Ecto neural progenitor cell (in vitro differentiated cells): Measurements from ENCODE around the gene AP2A2.
"Not testable (repeated sequence)": the region's sequence is repeated elsewhere in the genome, so short reads cannot be mapped to it uniquely, and the experiment has no call there.

Experiments used
- DNase-seq: peaks from one replicate; pipeline ENCODE4 v3.0.0-alpha.2; 2018; ENCODE audit warnings: low spot score

AP2A2 gene

DNA sequence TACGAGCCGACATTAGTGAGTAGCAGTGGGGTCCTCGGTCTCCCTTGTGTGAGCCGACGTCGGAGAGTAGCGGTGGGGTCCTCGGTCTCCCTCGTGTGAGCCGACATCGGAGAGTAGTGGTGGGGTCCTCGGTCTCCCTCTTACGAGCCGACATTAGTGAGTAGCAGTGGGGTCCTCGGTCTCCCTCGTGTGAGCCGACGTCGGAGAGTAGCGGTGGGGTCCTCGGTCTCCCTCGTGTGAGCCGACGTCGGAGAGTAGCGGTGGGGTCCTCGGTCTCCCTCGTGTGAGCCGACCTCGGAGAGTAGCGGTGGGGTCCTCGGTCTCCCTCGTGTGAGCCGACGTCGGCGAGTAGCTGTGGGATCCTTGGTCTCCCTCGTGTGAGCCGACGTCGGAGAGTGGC, 49.7 kb downstream of the AP2A2 start:
- DNase-seq: not testable (repeated sequence)

DNA sequence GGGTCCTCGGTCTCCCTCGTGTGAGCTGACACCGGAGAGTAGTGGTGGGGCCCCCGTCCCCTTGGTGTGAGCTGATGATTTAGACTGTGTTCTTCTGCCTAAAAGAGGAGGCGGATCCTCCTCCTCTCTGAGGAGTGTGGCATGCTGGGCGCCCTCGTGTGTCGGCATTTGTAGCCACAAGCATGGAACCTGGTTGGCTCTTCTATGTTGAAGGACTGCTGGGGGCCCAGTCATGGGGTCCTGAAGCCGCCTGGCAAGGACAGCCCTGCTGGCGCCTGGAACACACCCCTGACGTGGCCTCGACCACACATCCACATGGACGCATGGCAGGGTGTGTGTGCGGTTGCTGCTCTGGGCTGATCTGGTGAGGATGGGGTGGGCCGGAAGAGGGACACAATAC, 50.2 kb downstream of the AP2A2 start:
- peak; percentile 64 for DNase-seq

DNA sequence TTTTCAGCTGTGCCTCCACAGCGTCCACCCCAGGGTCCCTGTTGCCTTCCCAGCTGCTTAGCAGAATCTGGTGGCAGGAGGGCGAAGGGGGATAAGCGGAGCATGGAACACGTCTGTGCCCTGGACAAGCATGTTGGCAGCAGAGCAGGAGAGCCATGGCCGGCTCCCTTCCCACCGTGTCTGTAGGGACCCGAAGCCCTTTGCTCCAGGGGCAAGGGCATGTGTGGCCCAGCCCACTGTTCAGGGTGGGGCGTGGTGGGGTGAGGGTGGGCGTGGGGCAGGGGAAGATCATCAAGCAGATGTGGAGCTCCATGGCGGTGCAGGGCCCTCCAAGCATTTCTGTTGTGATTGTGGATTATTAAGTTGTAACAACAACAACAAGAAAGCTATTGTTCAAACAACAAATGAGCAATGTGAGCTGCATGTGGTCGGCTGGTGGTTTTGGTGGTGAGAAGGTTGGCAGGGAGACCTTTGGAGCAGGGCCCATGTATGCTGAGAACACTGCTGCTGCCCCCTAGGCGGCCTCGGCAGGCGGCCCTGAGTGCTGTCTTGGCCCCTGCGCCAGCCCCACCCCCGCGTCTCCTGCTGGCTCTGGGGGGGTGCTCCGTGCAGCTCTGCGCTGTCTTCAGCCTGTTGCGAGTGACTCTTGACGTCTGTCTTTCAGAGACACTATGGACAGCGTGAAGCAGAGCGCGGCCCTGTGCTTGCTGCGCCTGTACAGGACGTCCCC, 50.9 kb downstream of the AP2A2 start:
- DNase-seq: no peak

DNA sequence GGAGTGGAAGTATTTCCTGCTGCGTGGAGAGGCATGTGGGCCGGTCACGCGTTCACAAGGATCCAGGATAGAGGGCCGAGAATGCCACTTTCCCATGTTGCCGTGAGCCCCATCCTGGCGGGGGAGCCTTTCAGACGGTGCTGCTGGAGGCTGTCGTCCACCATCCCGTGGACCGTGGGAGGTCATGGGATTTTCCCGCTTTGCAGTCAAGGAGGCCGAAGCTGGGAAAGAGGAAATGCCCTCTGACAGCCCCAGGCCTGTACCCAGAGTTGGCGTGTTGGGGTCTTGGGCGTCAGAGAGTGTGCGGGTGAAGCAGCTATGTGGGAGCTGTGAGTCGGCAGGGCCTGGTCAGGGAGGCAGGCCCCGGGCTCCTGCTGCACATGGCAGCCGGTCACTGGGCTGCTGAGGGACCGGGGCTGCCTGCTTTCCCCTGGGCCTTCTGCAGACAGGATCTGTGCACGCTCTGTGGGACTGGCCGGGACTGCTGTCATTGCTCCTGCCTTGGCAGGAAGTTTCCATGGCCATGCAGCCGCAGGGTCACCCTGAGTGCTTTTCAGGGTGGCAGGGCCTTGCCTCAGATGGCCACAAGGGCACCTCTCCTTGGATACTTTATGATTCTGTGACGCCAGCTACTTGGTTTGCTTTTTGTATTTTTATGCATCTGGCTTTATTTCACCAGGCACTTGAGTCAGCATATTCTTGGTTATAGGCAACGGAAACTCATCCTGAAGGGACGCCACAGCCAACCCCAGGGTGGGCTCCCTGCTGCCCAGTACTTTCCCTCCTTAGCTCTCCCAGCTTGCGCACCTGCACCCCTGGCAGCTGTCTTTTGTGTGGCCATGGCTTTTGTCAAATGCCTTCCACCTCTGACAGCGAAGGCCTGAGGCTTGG, 52.4 kb downstream of the AP2A2 start:
- DNase-seq: no peak

DNA sequence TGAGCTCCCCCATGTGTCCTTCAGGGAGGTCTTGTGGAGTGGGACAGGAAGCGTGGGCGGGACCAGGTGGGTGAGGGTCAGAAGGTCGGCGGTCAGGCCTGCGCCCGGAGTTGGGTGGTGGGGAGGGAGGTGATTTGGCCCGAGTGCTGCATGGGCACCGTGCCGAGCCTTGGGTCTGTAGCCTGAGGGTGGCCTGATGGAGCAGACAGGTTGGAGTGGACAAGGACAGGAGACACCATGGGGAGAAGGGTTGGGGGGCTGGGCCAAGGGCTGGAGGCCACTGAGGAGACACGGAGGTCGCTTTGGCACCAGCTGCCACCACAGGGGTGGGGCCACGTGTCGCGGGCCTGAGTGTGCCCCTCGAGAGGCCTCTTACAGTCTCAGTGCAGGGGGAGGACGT, 53.1 kb downstream of the AP2A2 start:
- DNase-seq: no peak

DNA sequence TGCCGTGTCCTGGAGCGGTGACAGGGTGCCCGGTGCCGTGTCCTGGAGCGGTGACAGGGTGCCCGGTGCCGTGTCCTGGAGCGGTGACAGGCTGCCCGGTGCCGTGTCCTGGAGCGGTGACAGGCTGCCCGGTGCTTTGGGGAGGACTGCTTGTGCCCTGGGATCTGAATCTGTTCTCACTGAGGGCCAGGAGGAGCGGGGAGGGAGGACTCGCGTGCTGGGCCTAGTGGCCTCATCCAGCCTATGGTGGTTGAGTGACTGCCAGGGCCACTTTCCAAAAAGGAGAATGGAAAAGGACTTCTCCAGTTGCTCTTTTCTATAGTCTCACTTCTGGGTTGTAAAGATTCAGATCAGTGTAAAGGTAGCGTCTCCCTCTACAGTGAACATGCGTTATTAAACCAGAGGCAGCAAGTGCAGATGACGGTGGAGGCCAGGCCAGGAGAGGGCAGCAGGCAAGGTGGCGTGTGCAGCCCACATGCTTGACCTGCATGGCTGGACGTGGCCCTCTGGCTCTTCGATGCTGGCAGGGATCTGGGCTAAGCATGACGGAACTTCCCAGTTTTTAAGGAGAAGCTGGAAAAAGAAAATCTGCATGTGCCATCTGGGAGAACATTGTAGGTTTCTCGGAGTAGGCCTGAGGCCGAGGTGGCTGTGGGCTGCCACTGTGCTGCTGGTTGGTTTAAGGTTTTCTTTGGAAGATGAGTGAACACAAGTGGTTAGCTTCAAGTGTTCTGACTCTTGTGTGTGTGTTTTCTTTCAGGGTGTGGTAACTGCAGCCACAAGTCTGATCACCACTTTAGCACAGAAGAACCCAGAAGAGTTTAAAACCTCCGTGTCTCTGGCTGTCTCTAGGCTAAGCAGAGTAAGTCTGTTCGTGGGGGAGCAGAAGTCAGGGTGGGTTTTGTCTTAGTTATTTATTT, 55.0 kb downstream of the AP2A2 start:
- no peak for DNase-seq

DNA sequence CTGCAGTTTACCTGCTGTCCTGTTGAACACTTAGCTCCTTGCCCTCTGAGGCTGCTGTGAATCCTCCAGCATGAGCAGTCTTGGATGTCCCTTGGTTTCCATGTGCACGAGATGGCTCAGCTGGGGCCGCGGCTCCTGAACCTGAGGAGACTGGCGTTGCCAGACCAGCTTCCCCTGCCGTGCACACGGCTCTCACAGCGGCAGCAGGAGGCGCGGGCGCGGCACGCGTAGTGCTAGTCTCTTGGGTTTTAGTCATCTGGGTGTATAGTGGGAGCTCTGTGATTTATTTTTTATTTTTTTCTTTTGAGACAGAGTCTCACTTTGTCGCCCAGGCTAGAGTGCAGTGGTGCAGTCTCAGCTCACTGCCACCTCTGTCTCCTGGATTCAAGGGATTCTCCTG, 56.1 kb downstream of the AP2A2 start:
- no peak for DNase-seq

DNA sequence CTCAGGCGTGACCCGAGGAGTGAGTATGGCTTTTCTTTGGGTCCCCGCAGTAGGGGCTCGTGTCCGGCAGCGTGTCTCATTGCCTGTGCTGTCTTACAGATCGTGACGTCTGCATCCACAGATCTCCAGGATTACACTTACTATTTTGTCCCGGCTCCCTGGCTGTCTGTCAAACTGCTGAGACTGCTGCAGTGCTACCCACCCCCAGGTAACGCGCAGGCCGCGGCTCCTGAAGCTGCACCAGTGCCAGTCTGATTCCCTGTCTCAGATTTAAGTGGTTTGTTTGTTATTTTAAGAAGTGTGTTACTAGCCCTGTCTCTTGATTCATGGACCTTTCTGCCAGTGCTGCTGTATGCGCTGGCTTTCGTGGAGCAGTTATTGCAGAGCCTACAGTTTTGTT, 58.9 kb downstream of the AP2A2 start:
- DNase-seq: no peak

DNA sequence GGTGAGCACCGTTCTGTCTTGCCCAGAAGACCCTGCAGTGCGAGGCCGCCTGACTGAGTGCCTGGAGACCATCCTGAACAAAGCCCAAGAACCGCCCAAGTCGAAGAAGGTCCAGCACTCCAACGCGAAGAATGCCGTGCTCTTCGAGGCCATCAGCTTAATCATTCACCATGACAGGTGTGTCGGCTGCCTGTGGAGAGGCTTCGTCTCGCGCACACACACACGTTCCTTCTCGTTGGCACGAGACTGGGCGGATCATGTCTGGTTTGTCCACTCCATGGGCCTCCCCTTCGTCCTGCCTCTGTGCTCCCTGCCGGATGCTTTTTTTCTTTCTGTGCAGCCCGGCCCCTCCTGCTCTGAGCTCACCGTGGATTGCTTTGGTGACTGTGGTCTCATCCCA, 59.7 kb downstream of the AP2A2 start:
- DNase-seq: no peak

DNA sequence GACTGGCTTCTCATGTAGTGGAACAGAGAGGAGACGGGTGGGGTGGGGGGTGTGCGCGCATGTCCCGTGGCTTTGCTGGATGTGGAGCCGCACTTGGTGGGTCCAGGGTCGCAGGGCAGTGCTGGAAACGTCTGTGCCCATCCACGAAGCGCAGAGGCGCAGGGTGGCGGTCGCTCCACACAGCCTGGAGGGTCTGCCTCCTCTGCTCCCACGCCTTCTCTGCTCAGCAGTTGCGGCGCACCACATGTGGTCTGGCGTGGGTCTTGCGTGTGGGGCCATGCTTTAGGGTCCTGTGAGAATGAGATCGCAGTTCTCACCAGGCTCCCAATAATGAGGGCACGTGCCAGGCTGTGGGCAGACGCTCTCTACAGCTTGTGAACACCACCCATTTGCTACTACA, 60.2 kb downstream of the AP2A2 start:
- DNase-seq: no peak

DNA sequence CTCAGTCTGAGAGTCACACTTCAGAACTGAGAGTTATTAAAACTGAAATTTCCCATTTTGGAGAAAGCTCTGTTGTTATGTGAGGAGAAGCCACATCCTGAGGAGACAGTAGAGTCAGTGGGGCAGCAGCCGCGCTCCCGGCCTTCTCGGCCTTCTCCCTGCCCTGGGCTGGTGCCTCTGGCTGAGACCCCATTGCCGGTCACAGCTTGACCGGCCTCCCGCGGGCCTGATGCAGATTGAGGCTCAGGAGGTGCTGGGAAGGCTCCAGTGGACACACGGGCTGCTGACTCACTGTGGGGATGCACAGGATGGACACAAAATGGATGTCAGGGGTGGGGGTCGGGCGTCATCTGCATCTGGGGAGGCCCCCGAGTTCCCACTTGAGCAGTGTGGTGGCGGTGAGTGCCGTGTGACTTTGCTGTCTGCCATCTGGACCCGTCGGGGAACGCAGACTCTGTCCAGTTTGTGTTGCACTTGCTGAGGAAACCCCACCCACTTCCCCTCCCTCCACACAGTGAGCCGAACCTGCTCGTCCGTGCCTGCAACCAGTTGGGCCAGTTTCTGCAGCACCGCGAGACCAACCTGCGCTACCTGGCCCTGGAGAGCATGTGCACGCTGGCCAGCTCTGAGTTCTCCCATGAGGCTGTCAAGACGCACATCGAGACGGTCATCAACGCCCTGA, 60.7 kb downstream of the AP2A2 start:
- no peak for DNase-seq

DNA sequence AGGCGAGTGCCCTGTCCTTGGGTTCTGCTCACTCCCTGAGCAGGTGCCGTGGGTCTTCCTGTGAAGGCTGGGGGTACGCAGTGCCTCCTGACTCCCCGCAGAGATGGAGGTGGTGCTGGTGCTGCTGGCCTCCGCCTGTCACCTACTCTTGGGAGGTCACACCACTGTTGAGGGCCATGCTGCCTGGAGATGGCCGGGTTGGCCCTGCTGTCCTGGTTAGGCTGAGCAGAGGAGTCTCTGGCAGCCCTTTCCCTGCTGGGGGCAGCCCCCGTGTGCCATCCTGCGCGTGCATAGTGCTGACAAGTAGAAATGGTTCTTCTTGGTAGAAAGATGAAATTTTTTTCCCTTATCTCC, 61.3 kb downstream of the AP2A2 start:
- DNase-seq: no peak

DNA sequence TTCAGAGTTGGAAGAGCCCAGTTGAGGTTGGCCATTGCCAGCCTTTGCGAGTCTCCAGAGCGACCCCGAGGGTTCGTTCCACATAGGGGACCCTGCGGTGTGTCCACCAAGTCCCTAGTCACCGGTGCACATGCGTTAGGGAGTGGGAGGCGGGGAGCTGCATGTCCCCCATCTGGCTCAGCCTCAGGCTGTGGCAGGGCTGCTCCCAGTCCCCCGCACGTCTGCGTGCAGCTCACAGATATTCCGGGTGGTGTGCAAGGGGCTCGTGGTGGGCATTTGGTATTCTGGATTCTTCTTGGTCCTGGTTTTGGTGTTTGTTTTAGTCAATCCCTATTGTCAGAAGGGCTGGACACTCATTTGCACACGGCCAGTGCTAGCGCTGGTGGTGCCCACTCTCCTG, 62.0 kb downstream of the AP2A2 start:
- DNase-seq: no peak

DNA sequence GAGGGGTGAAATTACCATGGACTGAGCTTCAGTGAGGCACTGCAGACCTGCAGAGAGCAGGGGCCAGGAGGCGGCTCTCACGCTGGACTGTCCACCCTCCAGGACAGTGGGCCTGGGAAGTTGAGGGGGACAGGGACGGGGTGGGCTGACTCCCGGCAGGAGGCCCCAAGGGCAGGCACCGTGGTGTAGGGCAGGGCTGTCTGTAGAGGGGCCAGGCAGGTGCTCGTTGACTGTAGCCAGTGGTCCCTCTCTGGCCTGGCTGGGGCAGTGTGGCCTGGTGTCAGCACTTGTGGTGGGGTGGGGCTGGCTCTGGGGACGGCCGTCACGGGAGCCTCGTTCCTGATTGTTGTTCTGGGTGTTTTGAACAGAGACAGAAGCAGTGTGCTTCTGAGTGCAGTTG, 64.4 kb downstream of the AP2A2 start:
- no peak for DNase-seq

DNA sequence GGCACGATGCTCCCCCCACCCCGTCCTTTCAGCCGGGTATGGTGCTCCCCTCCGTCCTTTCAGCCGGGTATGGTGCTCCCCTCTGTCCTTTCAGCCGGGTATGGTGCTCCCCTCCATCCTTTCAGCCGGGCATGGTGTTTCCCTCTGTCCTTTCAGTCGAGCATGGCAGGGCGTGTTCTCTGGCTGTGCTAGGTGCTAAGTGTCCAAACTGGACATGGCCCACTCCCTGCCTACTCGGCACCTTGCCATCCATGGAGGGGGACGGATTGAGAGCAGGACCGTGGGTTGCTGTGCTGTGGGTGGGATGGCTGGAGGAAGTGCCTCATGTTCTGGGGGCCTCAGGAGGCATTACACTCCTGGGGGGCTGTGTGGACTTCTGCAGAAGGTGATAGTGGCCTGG, 65.4 kb downstream of the AP2A2 start:
- no peak for DNase-seq

DNA sequence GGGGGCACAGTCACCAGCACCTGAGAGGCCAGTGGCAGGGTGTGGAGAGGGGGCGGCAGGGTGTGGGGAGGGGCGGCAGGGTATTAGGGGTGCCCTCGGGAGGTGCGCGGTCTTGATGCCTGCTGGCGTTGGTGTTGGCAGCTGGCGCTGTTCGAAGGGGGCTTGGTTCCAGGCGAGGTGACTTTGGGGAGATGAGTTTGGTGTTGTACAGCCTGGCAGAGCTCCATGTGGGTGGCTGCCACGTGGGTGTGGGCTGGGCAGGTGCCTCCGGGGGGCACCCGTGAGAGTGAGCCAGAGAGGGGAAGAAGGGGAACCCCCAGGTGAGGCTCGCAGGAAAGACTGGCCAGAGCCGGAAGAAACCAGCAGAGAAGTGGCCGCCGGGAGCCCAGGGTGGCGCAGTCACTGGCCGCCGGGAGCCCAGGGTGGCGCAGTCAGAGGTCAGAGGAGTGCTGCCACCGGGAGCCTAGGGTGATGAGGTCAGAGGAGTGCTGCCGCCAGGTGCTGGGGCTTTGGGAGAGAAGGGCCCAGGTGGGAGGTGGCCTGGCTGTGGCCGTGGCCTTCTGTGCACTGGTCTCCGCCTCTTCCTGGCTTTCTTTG, 66.1 kb downstream of the AP2A2 start:
- no peak for DNase-seq

DNA sequence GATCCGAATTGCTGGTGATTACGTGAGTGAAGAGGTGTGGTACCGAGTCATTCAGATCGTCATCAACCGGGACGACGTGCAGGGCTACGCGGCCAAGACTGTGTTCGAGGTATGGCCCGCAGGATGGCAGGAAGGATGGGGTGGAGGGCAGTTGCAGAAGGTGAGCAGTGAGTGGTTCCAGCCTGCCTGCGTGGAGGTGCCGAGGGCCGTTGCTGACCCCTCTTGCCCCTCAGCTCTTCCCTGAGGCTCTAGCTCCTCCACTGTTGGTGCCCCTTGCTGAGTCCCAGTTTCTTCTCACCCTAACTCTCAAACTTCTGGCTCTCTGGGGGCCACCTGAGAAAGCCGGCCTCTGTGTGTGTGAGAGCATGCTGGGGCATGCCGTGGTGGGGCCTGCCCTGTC, 66.9 kb downstream of the AP2A2 start:
- no peak for DNase-seq

DNA sequence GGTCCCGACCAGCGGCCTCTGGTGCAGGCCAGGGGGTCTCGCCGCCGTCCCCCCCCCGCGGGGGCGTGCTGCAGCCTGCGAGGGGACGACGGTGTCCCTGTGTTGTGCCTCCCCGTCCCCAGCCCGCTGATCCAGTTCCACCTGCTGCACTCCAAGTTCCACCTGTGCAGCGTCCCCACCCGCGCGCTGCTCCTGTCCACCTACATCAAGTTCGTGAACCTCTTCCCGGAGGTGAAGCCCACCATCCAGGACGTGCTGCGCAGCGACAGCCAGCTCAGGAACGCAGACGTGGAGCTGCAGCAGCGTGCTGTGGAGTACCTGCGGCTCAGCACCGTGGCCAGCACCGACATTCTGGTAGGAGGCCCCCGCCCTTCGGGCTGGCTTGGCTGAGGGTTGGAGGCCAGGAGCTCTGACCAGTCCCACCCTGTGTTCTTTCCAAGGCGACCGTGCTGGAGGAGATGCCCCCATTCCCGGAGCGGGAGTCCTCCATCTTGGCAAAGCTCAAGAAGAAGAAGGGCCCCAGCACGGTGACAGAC, 68.0 kb downstream of the AP2A2 start:
- DNase-seq: no peak

DNA sequence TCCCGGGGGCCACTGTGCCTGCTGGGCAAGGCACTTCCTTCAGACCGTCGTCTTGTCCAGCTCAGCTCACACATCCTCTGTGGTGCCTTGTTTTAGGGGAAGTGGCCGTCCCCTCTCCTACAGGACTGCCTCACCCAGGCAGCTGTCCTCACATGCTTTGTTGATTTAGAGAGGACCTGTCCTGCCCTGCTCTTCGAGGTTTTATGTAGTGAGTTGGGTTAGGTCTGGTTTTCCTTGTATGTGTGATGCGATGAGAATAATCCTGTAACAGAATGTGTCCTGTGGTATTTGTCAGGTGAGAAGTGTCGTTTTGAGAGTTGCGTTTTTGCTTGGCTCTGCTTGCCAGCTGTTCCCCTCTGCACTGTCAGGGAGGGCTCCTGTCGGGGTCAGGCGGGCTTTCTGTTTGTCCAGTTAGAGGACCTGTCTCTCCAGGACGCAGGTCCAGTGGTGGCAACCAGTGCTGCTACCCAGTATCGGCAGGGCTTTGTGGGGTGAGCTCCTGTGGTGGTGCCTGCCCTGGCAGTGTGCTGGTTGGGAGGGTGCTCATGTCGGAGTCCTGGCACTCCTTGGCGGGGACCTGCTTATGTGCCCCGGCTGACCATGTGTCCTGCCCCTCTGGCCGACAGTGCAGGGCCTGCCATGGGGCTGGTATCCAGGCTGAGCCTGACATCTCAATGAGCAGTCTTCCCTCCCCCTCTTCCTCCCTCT, 69.5 kb downstream of the AP2A2 start:
- no peak for DNase-seq

DNA sequence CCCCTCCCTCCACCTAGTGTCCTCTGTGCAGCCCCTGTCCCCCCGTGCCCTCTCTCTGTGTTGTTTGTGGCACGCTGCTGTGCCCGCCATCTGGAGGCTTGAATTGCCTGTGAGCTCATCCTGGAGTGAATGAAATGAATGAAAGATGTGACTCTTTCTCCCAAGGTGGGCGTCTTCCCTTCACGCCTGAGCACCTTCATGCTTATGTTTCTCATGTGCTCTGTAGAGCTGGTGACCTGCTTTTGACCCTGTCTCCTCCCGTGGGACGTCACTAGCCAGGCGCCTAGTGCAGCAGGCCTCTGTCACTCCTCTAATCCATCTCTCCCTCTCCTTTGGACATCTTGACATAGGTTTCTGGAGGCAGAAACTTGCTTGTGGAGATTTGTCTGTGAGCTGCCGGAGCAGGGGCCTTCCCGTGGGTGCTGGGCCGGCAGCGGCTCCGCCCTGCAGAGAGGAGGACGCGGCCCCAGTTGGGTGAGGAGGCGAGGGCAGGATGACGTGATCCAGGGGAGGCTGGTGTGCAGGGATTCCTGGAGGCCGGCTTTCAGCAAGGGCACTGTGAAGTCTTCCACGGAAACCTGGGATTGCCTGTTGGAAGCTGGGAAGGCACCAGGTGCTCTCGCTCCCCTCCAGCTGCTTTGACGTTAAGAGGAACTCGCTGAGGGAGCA, 70.2 kb downstream of the AP2A2 start:
- DNase-seq: no peak
